CD4-positive, alpha-beta T cell treated with Interleukin-2 at 100 ng/mL for 4 hours (primary cell): ENCODE results near the gene CLDN16.
A peak's percentile ranks its signal among the peaks of the same experiment; 100 is the strongest.

ENCODE experiments used
- DNase-seq: peaks from one replicate; pipeline ENCODE4 v3.0.0-alpha.2; 2020; ENCODE audit warnings: low spot score

CLDN16 gene

GRCh38 chr3:190380184-190380583 is 7.8 kb upstream of the CLDN16 start:
- DNase-seq, result no peak

- no peak for DNase-seq
Observed at GRCh38 chr3:190381441-190381840, 6.5 kb upstream of the CLDN16 start.

DNA sequence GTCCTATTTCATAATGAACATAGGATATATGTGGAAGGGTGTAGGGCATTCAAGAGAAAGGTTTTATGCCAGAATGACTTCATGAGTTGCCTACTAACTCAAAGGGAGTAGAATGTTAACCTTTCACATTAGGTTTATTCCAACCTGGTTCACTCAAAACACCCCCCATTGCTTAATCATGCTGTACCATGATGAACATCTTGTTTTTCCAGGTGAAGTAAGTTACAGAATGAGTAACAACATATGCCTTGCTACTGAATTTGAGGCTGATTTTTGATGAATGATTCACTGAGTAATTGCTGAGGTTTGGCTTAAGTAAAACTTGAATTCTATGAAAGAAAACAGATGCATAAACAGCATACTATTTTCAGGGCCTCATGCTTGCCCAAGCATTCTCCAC is 5.9 kb upstream of the CLDN16 start:
- no peak for DNase-seq

DNA sequence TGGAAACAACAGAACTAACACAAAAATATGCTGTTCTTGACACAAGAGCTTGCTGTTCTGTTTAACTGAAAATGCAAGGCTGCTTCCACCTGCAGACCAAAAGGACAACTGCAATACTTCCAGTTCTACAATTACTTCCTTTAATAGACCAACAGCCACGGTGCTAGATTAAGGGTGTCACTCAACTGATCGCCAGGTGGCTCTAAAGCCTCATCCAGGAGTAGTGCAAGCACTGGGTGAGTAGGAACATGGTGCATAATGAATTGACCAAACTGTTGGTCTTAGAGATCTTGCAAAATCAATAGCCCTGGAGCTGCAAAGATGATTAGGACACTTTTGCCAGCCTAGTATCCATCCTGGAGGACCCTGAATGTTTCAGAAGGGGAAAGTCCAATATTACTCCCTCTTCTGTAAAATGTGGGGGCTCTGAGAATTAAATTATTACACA is 3.6 kb upstream of the CLDN16 start:
- DNase-seq, result no peak

DNA sequence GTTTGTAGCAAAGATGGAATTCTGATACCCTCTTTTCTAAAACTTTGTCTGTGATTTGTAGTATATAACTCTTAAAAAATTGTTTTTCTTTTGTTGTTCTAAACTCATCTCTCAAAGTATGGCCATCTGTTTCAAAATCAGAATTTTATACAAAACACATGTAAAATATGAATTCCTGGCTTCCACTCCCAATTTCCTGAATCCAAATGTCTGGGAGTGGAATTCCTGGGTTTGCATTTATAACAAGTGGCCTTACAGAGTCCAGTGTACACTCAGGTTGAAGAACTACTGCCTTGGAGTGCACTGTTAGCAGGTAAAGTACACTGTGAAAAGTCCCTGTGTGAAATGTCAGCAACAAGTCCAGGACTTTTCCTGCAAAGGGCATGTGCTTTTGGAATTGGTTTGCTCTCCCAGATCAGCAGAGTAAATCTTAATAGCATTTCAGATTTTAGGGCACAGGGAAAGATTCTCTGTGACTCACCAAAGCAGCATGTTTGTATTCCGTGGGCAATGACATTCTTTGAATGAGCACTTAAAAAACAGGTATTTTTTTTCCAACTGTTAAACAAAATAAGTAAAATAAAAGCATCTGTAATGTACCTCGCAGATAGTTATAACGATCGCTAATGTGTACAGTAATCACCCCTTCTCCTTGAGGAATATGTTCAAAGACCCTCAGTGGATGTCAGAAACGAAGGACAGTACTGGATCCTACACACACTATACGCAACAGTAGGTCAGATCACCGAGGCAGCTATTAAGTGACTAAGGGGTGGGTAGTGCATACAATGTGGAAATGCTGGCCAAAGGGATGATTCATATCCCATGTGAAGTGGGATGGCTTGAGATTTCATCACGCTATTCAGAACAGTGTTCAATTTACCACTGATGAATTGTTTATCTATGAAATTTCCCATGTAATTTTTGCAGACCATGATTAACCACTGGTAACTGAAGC is 2.0 kb upstream of the CLDN16 start:
- DNase-seq, result no peak

GRCh38 chr3:190388703-190389102 is 740 bp downstream of the CLDN16 start:
- no peak for DNase-seq

DNA sequence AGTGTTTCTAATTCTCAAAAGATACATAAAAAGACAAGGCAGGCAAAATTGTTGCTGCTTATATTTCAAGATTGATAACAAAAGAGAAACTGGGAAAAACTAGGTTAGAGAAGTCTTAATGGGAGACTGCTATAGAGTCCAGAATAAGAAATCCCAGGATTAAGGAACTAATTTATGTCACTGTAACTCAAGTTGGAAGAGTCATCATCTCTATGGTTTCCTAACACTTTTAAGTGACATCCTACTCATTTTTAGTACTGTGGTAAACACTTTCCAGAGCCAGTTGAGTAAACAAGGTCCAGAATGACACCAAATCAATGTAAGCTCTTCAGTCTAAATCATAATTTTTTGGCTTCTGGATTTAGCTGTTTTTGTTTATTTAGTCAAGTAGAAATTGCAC is 8.0 kb downstream of the CLDN16 start:
- DNase-seq, result no peak

GRCh38 chr3:190397889-190398288 is 9.9 kb downstream of the CLDN16 start:
- DNase-seq, result no peak

DNA sequence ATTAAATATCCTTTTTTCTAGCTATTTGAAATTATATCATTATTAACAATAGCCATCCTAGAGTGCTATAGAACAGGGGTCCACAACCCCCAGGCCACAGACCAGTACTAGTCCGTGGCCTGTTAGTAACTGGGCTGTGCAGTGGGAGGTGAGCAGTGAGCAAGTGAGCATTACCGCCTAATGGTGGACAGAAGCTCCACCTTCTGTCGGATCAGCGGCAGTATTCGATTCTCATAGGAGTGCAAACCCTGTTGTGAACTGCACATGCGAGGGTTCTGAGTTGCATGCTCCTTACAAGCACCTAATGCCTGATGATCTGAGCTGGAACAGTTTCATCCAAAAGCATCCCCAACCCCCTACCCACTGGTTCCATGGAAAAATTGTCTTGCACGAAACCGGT is 11.7 kb downstream of the CLDN16 start:
- DNase-seq, result no peak

GRCh38 chr3:190401963-190402362 is 14.0 kb downstream of the CLDN16 start:
- DNase-seq, result no peak

DNA sequence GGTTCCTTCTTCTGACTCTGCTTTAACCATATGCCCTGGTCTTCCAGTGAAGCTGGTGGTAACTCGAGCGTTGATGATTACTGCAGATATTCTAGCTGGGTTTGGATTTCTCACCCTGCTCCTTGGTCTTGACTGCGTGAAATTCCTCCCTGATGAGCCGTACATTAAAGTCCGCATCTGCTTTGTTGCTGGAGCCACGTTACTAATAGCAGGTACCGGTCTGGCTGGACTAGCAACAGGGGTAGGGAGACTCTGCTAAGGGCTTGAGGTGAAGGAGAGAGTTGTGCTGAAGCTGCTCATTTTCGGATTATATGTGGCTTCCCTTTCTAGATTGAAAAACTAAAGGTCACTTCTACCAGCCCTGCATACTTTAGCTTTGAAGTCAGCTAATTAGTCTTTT is 16.8 kb downstream of the CLDN16 start:
- no peak for DNase-seq

- DNase-seq, result no peak
Observed at GRCh38 chr3:190414297-190414696, 26.3 kb downstream of the CLDN16 start.

GRCh38 chr3:190424108-190424477 is 36.1 kb downstream of the CLDN16 start:
- no peak for DNase-seq

DNA sequence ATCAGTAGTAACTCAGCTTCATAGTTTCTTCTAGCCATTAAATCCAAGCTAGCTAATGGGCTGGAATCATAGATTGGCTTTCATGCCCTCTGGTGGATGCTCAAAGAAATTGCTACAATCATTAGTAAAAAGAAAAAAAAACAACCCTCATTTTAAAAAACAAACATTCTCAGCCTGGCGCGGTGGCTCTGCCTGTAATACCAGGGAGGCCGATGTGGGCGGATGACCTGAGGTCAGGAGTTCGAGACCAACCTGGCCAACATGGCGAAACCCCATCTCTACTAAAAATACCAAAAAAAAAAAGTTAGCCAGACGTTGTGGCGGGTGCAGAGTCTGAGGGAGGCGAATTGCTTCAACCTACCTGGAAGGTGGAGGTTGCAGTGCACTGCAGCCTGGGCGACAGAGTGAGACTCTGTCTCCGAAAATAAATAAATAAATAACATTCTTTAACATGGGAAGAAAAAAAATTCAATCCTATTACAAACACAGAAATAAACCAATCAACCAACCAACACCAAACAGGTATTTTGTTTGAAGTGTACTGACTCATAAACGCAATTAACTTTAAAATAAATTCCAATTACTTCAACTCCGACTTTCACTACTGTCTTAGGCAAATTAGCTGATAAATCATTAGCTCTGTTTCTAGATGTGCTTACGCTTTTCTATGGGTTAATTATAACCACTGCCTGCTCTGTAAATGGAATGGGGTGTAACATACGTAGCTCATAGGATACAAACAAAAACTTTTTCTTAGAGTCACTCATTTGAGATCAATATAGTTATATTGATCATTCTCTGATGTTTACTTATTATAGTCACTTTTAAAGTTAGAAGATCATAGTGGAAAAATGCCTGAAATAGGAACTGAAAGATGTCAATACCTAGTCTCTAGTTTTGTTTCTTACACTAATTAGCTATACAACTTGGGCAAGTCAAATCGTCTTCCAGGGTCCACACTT is 36.8 kb downstream of the CLDN16 start:
- peak; percentile 36 for DNase-seq

GRCh38 chr3:190425833-190426232 is 37.9 kb downstream of the CLDN16 start:
- no peak for DNase-seq

DNA sequence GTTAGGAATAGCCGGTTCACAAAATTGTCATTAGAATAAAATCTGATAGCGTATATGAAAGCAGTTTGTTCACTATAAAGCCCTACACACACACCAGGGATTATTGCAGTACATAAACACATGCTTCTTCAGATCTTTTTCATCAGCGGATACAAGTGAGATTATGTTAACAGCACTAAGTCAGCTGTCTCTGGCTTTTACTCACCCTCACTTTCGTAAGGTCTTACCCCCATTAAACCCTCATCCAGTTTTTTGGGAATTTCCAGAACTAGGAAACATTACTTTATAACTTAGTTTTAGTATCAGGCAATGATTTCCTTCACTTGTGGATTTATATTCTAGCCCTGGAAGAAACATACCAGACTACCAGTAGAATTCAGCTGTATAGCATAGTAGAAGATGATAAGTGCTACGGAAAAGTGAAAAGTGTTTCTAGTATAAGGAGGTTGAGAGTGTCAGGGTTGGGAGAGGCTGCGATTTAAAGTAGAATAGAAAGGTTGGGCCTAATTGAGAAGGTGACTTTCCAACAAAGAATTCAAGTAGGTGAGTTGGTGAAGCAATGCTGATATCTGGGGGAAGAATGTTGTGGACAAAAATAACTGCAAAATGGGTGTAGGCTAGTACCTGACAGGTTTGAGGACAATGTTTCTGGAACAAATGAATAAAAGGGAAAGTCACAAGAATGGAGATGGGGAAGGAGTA is 39.0 kb downstream of the CLDN16 start:
- DNase-seq, result no peak

DNA sequence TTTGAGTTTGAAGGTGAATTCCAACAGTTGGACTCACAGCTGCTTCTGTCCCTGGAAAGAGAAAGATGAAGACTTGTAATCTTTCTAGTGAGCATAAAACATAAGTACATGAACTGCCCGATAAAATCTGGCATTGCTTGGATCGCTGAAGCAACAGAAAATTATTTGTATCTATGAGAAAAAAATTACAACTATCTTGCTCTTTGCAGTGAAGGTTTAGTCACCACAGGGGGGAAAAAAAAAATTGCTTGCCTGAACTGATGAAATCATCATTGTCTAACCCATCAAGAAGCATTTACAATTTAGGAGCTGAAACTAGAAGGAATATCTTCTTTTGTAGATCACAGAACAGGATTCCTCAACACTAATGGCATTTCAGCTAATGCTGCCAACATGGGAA is 41.7 kb downstream of the CLDN16 start:
- DNase-seq, result no peak

GRCh38 chr3:190430906-190431305 is 42.9 kb downstream of the CLDN16 start:
- no peak for DNase-seq

DNA sequence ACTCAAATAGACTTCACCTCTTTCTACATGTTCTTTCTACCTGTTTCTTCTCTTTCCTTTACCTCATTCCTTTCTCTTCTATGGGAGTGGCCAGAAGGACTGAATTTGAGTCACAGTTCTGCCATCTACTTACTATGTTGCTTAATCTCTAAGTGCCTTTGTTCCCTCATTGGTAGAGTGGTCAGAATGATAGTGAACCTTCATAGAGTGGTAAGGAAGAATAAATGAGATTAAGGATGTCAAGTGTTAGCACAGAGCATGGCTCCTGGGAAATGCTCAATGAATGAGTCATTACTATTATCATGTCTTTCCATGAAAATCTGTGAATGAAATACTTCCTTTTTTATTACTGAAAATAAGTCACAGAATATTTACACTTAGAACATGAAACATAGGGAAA is 44.3 kb downstream of the CLDN16 start:
- no peak for DNase-seq

GRCh38 chr3:190433626-190434025 is 45.7 kb downstream of the CLDN16 start:
- DNase-seq, result no peak

DNA sequence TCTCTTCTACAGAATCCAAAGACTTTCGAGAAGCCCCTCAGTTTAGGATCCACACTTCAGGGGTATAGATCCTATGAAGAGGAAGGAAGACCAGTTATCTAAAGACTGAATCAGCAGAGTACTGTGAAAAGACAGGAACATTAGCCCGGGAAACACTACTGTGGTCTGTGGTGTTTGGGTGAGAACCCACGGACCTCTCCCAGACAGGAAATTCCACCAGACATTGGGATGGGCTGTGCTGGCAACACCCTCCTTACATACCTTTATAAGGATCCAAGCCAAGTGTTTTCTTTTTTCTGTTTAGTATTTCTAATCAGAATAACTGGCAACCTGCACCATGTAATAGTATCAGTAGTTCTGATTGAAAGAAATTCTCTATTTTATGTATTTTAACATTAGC is 47.7 kb downstream of the CLDN16 start:
- DNase-seq, result no peak

DNA sequence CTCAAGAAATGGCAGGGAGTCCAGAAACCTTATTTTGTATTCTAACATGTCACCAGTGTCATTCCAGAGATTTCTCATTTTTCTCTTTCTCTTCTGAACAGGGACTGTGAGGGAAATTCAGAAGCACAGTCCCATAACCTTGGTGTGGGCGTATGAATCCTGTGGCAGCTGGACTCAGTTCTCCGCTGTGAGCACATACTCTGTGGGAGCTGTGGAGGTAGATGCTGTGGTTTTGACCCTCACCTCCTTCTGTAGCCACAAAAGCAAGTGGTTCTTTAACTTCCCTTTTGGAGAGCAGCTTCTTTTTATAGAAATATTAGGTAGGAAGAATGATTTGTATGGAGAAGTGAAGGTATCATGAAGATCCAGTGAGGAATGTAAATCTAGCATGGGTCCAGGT is 48.4 kb downstream of the CLDN16 start:
- no peak for DNase-seq
